22Rv1 (cell line): Measurements from ENCODE around the gene KBTBD7.

Source experiments
- H3K27ac ChIP-seq: fragments of 450-650 bp; 2 replicates; pipeline ENCODE4 v1.5.1; 2017
- ZFX ChIP-seq: fragments of 450-650 bp; IDR thresholded peaks from 2 replicates; pipeline ENCODE4 v1.6.1; 2017; ENCODE audit warnings: antibody characterized with exemption, borderline replicate concordance
- TF ChIP-seq, protein P1 (sequence below): fragments of 450-650 bp; IDR thresholded peaks from 2 replicates; pipeline ENCODE4 v1.5.1; 2017; ENCODE audit warnings: mild to moderate bottlenecking

KBTBD7 gene

DNA sequence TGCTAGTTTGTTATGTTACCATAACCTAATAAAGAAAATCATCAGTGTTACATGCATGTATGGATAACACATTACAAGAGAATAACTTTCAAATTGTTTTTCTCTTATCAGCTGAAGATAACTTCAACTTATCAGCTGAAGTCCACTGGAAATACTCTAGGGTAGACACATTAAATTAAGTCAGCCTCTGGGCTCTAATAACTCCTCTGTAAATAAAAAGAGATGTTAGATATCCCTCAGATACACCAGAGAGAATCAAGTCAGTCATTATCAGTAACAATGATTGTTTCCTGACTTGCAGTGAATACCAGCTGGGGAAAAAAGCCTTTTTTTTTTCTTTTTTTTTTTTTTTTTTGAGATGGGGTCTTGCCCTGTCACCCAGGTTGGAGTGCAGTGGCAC lies 1.6 kb upstream of the KBTBD7 start:
- TF ChIP-seq, protein P1, sequence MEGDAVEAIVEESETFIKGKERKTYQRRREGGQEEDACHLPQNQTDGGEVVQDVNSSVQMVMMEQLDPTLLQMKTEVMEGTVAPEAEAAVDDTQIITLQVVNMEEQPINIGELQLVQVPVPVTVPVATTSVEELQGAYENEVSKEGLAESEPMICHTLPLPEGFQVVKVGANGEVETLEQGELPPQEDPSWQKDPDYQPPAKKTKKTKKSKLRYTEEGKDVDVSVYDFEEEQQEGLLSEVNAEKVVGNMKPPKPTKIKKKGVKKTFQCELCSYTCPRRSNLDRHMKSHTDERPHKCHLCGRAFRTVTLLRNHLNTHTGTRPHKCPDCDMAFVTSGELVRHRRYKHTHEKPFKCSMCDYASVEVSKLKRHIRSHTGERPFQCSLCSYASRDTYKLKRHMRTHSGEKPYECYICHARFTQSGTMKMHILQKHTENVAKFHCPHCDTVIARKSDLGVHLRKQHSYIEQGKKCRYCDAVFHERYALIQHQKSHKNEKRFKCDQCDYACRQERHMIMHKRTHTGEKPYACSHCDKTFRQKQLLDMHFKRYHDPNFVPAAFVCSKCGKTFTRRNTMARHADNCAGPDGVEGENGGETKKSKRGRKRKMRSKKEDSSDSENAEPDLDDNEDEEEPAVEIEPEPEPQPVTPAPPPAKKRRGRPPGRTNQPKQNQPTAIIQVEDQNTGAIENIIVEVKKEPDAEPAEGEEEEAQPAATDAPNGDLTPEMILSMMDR = no peak
- no peak for TF ChIP-seq ZFX
- H3K27ac ChIP-seq = no peak overlapping the region

DNA sequence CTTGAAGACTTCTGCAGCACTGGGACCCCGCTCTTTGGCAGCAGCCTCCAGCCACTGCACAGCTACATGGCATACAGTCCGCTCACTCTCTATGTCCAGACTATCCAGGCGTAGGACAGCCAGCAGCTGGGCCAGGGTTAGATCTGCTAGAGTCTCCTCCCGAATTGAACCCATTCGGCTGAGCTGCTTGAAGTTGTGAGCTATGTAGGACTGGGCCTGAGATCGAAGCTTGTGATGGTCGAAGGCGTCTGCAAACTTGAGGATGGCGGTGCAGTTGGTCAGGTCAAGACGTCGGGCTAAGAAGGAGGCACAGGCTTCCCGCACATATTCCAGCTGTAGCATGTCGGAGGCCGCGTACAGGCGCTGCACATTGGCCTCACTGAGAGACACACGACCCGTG lies 900 bp downstream of the KBTBD7 start:
- peak overlapping the region; percentile 82 for H3K27ac ChIP-seq
- no peak for TF ChIP-seq ZFX
- TF ChIP-seq, protein P1 = no peak

DNA sequence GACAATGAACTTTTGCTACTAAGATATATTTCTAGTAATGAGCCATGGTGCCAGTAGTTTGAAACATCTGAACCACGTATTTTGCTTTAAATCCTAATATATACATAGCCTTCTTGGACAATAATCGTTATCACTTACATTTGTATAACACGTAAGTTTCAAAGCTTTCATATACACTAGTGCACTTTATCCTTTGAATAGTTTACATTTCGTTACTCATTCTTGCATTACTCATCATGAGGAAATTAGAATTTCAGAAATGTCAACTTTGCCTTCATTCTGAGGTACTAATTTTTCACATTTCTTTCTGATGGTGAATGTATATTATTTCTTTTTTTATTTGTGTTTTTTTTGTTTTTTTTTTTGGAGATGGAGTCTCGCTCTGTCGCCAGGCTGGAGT lies 5.8 kb downstream of the KBTBD7 start:
- H3K27ac ChIP-seq = no peak overlapping the region
- no peak for TF ChIP-seq ZFX
- TF ChIP-seq, protein P1 = no peak

DNA sequence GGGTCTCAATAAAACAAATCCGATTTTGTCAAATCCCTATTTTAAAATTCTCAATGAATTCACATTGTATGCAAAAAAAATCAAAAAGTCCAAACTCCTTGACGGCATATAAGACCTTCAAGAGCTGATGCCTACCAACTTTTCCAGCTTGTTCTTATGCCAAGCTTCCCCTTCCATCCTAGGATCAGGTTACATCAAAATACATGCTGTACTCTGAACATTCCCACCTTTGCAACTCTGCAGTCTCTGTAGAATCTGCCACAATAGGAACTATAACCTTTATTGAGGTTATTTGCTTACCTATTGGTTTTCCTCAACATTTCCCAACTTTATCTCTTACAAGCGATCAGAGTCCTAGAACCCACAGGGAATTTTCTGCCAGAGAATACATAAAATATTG lies 7.9 kb downstream of the KBTBD7 start:
- no peak overlapping the region for H3K27ac ChIP-seq
- TF ChIP-seq, protein P1 = no peak
- no peak for TF ChIP-seq ZFX

DNA sequence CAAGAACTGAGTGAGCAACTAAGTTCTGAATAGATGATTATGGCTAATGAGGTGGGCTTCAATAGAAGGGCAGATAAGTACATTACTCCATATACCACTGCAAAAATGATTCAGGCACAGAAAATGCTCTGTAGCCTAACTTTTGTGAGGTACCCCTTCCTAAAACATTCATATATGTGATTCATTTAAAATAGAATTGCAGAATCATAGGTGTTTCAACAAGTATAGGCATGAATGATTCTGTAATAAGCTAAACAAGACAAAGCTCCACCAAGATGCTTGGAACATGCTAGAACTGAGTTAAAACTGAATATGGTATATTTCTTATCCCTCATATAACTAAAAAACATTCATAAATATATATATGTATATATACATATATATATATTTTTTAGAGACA lies 12.1 kb downstream of the KBTBD7 start:
- no peak overlapping the region for H3K27ac ChIP-seq
- TF ChIP-seq ZFX = no peak
- TF ChIP-seq, protein P1 = no peak

DNA sequence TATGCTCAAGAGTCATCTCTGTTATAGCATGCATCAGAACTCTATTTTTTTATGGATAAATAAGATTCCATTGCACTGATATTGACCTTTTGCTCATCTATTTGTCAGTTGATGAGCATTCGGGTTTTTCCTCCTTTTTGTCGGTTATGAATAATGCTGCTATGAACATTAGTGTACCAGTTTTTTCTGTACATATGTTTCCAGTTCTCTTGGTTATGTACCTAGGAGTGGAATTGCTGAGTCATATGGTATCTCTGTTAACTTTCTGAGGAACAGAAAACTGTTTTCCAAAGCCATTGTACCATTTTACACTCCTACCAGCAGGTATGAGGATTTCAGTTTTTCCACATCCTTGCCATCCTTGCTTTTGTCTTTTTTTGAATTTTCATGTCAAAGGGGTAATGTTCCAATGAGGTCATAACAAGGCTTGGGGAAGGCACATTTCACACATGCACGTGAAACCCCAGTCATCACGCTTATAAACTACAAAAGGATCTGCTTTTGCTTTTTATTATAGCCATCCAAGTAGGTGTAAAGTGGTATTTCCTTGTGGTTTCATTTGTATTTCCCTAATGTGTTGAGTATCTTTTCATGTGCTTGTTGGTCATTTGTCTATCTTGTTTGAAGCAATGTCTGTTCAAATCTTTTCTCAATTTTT lies 14.6 kb downstream of the KBTBD7 start:
- no peak overlapping the region for H3K27ac ChIP-seq
- TF ChIP-seq ZFX = no peak
- TF ChIP-seq, protein P1 = no peak

DNA sequence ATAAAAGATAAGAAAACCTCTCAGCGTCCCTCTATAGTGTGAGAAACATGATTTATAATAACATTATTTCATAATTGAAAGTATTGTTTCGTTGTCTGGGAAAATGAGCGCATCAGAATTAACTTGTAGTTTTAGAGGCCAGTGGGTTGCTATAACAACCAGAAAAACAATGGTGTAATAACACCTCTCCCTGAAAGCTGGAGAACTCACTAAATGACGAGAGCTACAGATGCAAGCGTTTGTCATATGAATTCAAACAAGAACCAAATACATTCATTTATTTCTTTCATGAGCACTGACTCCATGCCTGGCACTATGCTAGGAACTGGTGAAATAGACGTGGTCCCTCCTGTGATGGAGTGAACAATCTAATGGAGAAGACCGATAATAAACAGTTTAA lies 16.3 kb downstream of the KBTBD7 start:
- TF ChIP-seq, protein P1 = no peak
- no peak for TF ChIP-seq ZFX

More for the DNA sequence above, 16.3 kb downstream of the KBTBD7 start:
- H3K27ac ChIP-seq = no peak overlapping the region
